ENCODE measurements around the gene CARMIL1. TPM values are rescaled to one million over a fixed set of nuclear protein-coding genes. Genes with fewer than 3 reads are reported as not detected.

The CARMIL1 gene
- total and polyA plus RNA-seq, 7 experiments from 2014 or later = 2.2 to 12.8 (median 9.3) TPM

DNA sequence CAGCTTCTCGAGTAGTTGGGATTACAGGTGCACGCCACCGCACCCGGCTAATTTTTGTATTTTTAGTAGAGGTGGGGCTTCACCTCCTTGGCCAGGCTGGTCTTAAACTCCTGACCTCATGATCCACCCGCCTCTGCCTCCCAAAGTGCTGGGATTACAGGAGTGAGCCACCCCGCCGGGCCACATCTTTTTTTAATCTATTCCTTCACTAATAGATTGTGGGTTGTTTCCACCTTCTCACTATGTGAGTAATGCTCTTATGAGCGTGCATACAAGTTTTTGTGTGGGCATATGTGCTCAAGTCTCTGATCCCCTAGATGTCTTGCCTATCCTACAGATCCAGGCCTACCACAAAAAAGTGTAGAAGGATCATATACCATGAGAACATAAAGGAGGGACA, 30.7 kb downstream of the CARMIL1 start:
- H3K36me3 Mint-ChIP-seq = peaks cover 0 to 3% (median 0%) of the 10 kb centered on the region in 5 donors
- H3K4me3 Mint-ChIP-seq = no peak overlapping the region
- ATAC-seq (no peak), DNase-seq (no peak)
- no peak overlapping the region for H3K27ac Mint-ChIP-seq
- no peak overlapping the region for H3K27ac ChIP-seq (ENCODE audit: low read depth, low read length)
- intact Hi-C loops (cut with micrococcal nuclease) = no loop called here
- ChIA-PET POLR2A (interaction anchor here (1.0 kb wide), 1 partner anchor 43 kb away, joined by 3 read pairs; no protein-coding TSS in a partner anchor), CTCF (no interaction called here)
- no peaks in the 10 kb centered on the region for H3K27me3 ChIP-seq (ENCODE audit: control insufficient read depth in 2 of 2, insufficient read depth in 2 of 2, low read length in 2 of 2)
- H3K4me1 ChIP-seq (ENCODE audit: control insufficient read depth in 2 of 2, insufficient read depth in 2 of 2, low read length in 2 of 2) = peaks cover 0 to 7% of the 10 kb centered on the region in 2 donors
- H3K9me3 Mint-ChIP-seq = no peaks in the 10 kb centered on the region
- peaks cover 0 to 3% (median 0%) of the 10 kb centered on the region in 5 donors for H3K27me3 Mint-ChIP-seq
- H3K4me1 Mint-ChIP-seq = peaks cover 14 to 74% (median 46%) of the 10 kb centered on the region in 7 donors
- no peaks in the 10 kb centered on the region for H3K9me3 ChIP-seq (ENCODE audit: control insufficient read depth in 2 of 3, low read length in 3 of 3)
- no peak overlapping the region for H3K4me3 ChIP-seq (ENCODE audit: low read length)
- no peaks in the 10 kb centered on the region for H3K36me3 ChIP-seq (ENCODE audit: control insufficient read depth in 2 of 3, insufficient read depth in 3 of 3, low read length in 3 of 3)

DNA sequence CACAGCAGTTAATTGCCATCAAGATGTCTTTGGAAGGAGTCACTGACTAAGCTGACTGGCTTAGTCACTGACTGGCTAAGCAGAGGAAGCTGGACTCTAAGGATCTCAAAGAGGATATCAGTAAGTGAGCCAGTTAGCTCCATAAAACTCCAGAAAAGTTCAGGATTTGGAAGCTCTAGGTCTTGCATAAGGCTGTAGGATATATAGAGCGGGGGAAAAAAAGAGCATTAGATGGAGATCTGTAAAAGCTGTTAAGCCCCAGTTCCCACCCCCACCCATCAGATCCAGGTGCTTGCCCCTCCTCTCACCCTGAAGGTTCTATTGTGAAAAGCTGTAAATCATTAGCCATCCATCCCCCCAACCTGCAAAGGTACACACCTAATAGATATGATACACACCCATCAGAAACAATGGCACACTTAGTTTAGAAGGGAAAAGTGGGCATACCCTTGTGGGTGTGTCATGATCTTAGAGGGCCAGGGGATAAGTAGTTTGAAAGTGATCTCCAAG, 32.2 kb downstream of the CARMIL1 start:
- Histone ChIP-seq H3K36me3 (ENCODE audit: control insufficient read depth in 2 of 3, insufficient read depth in 3 of 3, low read length in 3 of 3) (no peaks in the 10 kb centered on the region), H3K4me1 (ENCODE audit: control insufficient read depth in 2 of 2, insufficient read depth in 2 of 2, low read length in 2 of 2) (peaks cover 0 to 7% of the 10 kb centered on the region in 2 donors), H3K27ac (ENCODE audit: low read depth, low read length) (no peak overlapping the region), H3K9me3 (ENCODE audit: control insufficient read depth in 2 of 3, low read length in 3 of 3) (no peaks in the 10 kb centered on the region), H3K4me3 (ENCODE audit: low read length) (no peak overlapping the region), H3K27me3 (ENCODE audit: control insufficient read depth in 2 of 2, insufficient read depth in 2 of 2, low read length in 2 of 2) (no peaks in the 10 kb centered on the region)
- Mint-ChIP-seq H3K9me3 (no peaks in the 10 kb centered on the region), H3K27ac (no peak overlapping the region), H3K4me1 (peaks cover 14 to 68% (median 41%) of the 10 kb centered on the region in 7 donors), H3K36me3 (peaks cover 0 to 3% (median 0%) of the 10 kb centered on the region in 5 donors), H3K4me3 (peak overlapping the region in 1 of 10 donors; percentile 53), H3K27me3 (peaks cover 0 to 3% (median 0%) of the 10 kb centered on the region in 5 donors)
- no peak for ATAC-seq
- CTCF ChIA-PET = no interaction called here
- DNase-seq = no peak
- intact Hi-C loops (cut with micrococcal nuclease) = no loop called here
- POLR2A ChIA-PET = no interaction called here

DNA sequence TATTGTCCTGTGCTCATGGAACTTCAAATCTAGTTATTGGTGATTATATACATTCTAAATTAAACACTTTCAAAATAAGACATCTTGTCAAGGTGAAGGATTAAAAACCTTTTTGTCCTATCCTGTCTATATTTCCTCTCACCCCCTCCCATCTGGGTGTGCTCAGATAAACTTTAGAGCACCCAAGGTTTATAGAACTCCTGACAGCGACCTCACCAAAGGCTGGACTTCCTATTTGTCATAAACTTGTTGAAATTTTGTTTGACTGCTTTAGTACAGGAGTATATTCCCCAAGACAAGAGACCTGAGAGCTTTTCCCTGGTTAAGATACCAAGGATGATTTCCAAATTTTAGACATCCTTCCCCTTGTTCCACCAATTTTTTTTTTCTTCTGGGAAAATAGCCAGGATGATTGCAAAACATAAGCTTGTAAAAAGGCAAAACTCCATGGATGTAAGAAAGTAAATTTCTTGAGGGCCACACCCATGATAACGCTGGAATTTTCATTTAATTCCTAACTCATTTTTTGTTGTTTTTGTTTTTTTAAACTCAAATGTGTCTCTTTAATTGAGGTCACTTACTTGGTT, 33.0 kb downstream of the CARMIL1 start:
- Histone ChIP-seq H3K4me1 (ENCODE audit: control insufficient read depth in 2 of 2, insufficient read depth in 2 of 2, low read length in 2 of 2) (peaks cover 0 to 7% of the 10 kb centered on the region in 2 donors), H3K9me3 (ENCODE audit: control insufficient read depth in 2 of 3, low read length in 3 of 3) (no peaks in the 10 kb centered on the region), H3K27ac (ENCODE audit: low read depth, low read length) (no peak overlapping the region), H3K4me3 (ENCODE audit: low read length) (no peak overlapping the region), H3K27me3 (ENCODE audit: control insufficient read depth in 2 of 2, insufficient read depth in 2 of 2, low read length in 2 of 2) (no peaks in the 10 kb centered on the region), H3K36me3 (ENCODE audit: control insufficient read depth in 2 of 3, insufficient read depth in 3 of 3, low read length in 3 of 3) (no peaks in the 10 kb centered on the region)
- peaks cover 0 to 3% (median 0%) of the 10 kb centered on the region in 5 donors for H3K36me3 Mint-ChIP-seq
- CTCF ChIA-PET = no interaction called here
- H3K27ac Mint-ChIP-seq = peak overlapping the region in 2 of 9 donors; percentile 17 to 54
- ATAC-seq (no peak), DNase-seq (no peak)
- H3K4me3 Mint-ChIP-seq = peak overlapping the region in 3 of 10 donors; percentile 19 to 73 (median 53)
- H3K9me3 Mint-ChIP-seq = no peaks in the 10 kb centered on the region
- peaks cover 12 to 65% (median 38%) of the 10 kb centered on the region in 7 donors for H3K4me1 Mint-ChIP-seq
- H3K27me3 Mint-ChIP-seq = peaks cover 0 to 3% (median 0%) of the 10 kb centered on the region in 5 donors
- POLR2A ChIA-PET = interaction anchor here (1.1 kb wide), 1 partner anchor 9 kb away, joined by 3 read pairs; no protein-coding TSS in a partner anchor
- intact Hi-C loops (cut with micrococcal nuclease) = no loop called here

DNA sequence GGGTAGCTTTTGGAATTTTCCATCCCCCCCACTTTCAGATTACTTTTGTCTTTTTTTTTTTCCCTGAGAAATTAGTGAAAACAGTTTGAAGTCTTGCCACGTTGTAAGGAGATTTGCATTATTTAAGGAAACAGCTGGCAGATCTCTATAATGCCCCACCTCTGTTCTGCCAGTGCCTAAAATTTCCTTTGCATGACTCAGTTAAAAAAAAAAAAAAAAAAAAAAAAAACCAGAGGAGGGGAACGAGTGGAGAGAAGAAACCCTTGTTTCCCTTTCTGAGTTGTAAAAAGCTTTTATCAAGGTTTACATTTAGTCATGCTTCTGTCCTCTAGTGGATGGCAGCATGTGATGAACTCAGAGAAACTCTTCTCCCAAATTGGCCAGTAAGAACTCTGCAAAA, 33.5 kb downstream of the CARMIL1 start:
- no peaks in the 10 kb centered on the region for H3K27me3 ChIP-seq (ENCODE audit: control insufficient read depth in 2 of 2, insufficient read depth in 2 of 2, low read length in 2 of 2)
- ATAC-seq (no peak), DNase-seq (no peak)
- Mint-ChIP-seq H3K4me1 (peaks cover 11 to 63% (median 40%) of the 10 kb centered on the region in 7 donors), H3K4me3 (peak overlapping the region in 1 of 10 donors; percentile 53), H3K9me3 (no peaks in the 10 kb centered on the region), H3K36me3 (peaks cover 0 to 1% (median 0%) of the 10 kb centered on the region in 5 donors), H3K27me3 (peaks cover 0 to 3% (median 0%) of the 10 kb centered on the region in 5 donors), H3K27ac (no peak overlapping the region)
- ChIA-PET POLR2A (interaction anchor here (1.1 kb wide), 1 partner anchor 9 kb away, joined by 3 read pairs; no protein-coding TSS in a partner anchor), CTCF (no interaction called here)
- no peaks in the 10 kb centered on the region for H3K9me3 ChIP-seq (ENCODE audit: control insufficient read depth in 2 of 3, low read length in 3 of 3)
- no peaks in the 10 kb centered on the region for H3K36me3 ChIP-seq (ENCODE audit: control insufficient read depth in 2 of 3, insufficient read depth in 3 of 3, low read length in 3 of 3)
- H3K4me1 ChIP-seq (ENCODE audit: control insufficient read depth in 2 of 2, insufficient read depth in 2 of 2, low read length in 2 of 2) = peaks cover 0 to 7% of the 10 kb centered on the region in 2 donors
- intact Hi-C loops (cut with micrococcal nuclease) = no loop called here
- no peak overlapping the region for H3K4me3 ChIP-seq (ENCODE audit: low read length)
- H3K27ac ChIP-seq (ENCODE audit: low read depth, low read length) = no peak overlapping the region

DNA sequence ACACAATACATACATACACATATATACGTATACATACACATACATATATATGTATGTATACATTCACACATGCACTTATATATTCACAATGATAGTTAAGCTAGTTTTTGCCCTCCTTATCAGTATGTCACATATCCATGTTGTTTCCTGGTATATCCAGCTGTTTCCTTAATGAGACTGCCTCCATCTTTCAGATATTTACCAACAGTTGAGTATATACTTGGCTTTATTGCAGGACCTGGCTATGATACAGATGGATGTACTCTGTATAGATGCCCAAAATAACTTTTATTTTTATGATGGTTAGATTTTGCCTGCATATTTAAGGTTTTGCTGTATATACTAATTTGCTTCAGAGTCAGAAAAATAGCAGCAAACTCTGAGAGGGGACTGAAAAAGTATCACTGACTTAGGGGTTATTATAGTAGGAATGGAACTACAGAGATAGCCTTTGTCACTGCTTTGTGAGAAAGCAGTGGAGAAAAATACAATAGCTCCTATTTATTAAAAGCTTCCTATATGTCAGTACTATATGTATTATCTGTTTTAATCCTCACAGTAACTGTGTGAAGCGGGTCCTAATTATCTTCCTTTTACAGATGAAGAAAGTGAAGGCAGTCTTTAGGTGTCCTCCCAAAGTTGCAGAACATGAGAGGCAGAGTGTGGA, 35.5 kb downstream of the CARMIL1 start:
- no peaks in the 10 kb centered on the region for H3K9me3 ChIP-seq (ENCODE audit: control insufficient read depth in 2 of 3, low read length in 3 of 3)
- ChIA-PET CTCF (interaction anchor here (0.7 to 1.0 kb wide), 2 partner anchors 10 to 175 kb away, joined by 3 read pairs; no protein-coding TSS in a partner anchor), POLR2A (no interaction called here)
- H3K9me3 Mint-ChIP-seq = no peaks in the 10 kb centered on the region
- no peak overlapping the region for H3K27ac ChIP-seq (ENCODE audit: low read depth, low read length)
- DNase-seq = no peak
- no peaks in the 10 kb centered on the region for H3K36me3 ChIP-seq (ENCODE audit: control insufficient read depth in 2 of 3, insufficient read depth in 3 of 3, low read length in 3 of 3)
- H3K27me3 Mint-ChIP-seq = peaks cover 0 to 3% (median 0%) of the 10 kb centered on the region in 5 donors
- no peak for ATAC-seq
- H3K36me3 Mint-ChIP-seq = peaks cover 0 to 3% (median 0%) of the 10 kb centered on the region in 5 donors
- H3K4me1 ChIP-seq (ENCODE audit: control insufficient read depth in 2 of 2, insufficient read depth in 2 of 2, low read length in 2 of 2) = peaks cover 0 to 7% of the 10 kb centered on the region in 2 donors
- no peak overlapping the region for H3K4me3 ChIP-seq (ENCODE audit: low read length)
- H3K27ac Mint-ChIP-seq = no peak overlapping the region
- H3K27me3 ChIP-seq (ENCODE audit: control insufficient read depth in 2 of 2, insufficient read depth in 2 of 2, low read length in 2 of 2) = no peaks in the 10 kb centered on the region
- intact Hi-C loops (cut with micrococcal nuclease) = loop anchor here in 1 of 2 donors (5.0 kb wide), 1 partner anchor 32 kb away; no protein-coding TSS in a partner anchor
- no peak overlapping the region for H3K4me3 Mint-ChIP-seq
- peaks cover 12 to 75% (median 50%) of the 10 kb centered on the region in 7 donors for H3K4me1 Mint-ChIP-seq

DNA sequence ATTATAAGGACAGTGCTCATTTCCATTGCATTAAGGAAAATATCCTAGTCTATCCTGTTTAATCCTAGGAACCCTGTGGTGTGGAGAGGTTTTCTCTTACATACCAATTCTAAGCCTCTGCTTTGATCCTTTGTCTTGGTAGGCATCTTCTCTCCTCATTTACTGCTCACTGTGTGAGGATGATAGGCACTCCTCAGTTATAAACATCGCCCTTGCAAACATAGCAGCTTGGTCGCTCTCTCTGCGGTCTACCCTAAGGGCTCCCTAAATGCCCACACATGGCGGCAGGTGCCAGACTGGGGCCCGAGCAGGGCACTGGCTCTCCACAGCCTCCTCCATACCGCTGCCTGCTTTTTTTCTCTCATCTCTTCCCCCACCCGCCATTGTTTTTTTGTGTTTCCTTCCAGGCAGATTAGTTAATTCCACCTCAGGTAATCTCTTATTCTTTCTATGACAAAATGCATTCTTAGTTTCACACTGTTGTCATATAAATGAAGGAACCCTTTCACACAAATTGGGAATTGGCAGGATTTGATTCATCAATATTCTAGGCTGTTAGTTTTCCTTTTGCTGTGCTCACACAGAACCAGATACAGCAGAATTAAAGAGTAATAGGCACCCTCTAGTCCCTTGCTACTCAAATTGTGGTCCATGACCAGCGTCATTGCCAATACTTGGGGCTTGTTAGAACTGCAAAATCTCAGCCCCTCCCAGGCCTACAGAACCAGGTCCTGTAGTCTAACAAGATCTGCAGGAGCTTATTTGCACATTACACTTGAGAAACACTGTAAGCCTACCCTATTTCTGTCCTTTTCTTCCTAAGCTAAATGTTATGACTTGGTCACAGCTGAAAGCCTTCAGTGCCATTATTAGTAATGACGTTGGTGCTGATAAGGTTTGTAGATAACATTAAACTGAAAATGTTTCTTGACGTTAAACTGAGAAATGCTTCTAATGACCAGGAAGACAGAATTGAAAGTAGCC, 36.3 kb downstream of the CARMIL1 start:
- H3K36me3 Mint-ChIP-seq = peaks cover 0 to 6% (median 0%) of the 10 kb centered on the region in 5 donors
- no peaks in the 10 kb centered on the region for H3K9me3 ChIP-seq (ENCODE audit: control insufficient read depth in 2 of 3, low read length in 3 of 3)
- H3K27me3 Mint-ChIP-seq = peaks cover 0 to 3% (median 0%) of the 10 kb centered on the region in 5 donors
- H3K27ac Mint-ChIP-seq = peak overlapping the region in 1 of 9 donors; percentile 46
- no peaks in the 10 kb centered on the region for H3K36me3 ChIP-seq (ENCODE audit: control insufficient read depth in 2 of 3, insufficient read depth in 3 of 3, low read length in 3 of 3)
- DNase-seq (no peak), ATAC-seq (no peak)
- H3K4me1 Mint-ChIP-seq = peaks cover 12 to 73% (median 49%) of the 10 kb centered on the region in 7 donors
- intact Hi-C loops (cut with micrococcal nuclease) = loop anchor here in 1 of 2 donors (5.0 kb wide), 1 partner anchor 33 kb away; no protein-coding TSS in a partner anchor
- peaks cover 0 to 7% of the 10 kb centered on the region in 2 donors for H3K4me1 ChIP-seq (ENCODE audit: control insufficient read depth in 2 of 2, insufficient read depth in 2 of 2, low read length in 2 of 2)
- no peak overlapping the region for H3K4me3 ChIP-seq (ENCODE audit: low read length)
- H3K27ac ChIP-seq (ENCODE audit: low read depth, low read length) = no peak overlapping the region
- POLR2A ChIA-PET = no interaction called here
- no peaks in the 10 kb centered on the region for H3K9me3 Mint-ChIP-seq
- H3K4me3 Mint-ChIP-seq = no peak overlapping the region
- H3K27me3 ChIP-seq (ENCODE audit: control insufficient read depth in 2 of 2, insufficient read depth in 2 of 2, low read length in 2 of 2) = no peaks in the 10 kb centered on the region
- CTCF ChIA-PET = interaction anchor here (1.0 kb wide), 1 partner anchor 174 kb away, joined by 3 read pairs; no protein-coding TSS in a partner anchor

Measured in naive thymus-derived CD4-positive, alpha-beta T cell (primary cell).